Epithelial cell of prostate (primary cell): ENCODE data around the gene TEX101.
"Not testable (repeated sequence)": the region's sequence is repeated elsewhere in the genome, so short reads cannot be mapped to it uniquely, and the experiment has no call there.

Source experiments
- DNase-seq: peaks from one replicate; pipeline ENCODE4 v3.0.0-alpha.2; 2011; ENCODE audit warnings: low read depth, low spot score
- H3K27ac ChIP-seq: fragments of 450-650 bp; 2 replicates; pipeline ENCODE4 v1.5.1; 2017; ENCODE audit warnings: mild to moderate bottlenecking

Gene TEX101

DNA sequence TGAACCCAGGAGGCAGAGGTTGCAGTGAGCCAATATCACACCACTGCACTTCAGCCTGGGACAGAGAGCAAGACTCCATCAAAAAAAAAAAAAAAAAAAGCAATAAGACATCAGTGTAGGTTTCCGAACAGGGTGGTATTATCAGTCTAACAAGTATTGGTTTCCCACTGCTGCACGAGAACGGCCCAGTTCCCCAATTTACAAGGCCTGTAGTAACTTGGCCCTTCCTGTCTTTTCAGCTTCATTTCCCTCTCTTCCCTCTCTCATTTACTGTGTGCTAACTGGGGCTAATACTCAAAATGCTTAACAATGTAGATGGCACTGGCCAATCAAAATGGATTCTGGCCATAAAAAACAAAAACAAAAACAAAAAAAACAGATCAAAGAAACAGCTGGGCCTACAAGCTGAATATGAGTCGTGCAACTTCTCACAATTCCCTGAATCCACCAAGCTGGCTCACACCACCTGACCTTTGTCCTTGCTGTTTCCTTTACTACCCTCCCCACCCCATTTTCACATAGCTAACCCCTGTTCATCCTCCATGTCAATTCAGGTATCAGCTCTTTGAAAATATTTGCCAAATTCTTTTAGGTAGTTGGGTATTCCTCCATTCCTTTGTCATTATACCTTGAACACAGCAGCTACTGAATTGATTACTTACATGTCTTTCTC lies 2.4 kb downstream of the TEX101 start:
- H3K27ac ChIP-seq = no peak overlapping the region
- no peak for DNase-seq

DNA sequence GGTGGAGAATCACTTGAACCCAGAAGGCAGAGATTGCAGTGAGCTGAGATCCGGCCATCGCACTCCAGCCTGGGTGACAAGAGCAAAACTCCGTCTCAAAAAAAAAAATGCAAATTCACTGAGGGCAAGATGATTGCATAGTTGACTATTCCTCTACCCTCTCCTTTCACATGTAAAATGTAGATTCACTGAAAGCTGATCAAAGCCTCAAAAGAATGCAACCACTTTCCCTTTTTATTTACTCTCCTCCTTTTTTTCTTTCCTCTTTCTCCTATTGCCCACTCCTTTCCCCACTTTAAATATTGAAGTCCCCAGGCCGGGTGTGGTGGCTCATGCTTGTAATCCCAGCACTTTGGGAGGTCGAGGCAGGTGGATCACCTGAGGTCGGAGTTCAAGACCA lies 6.3 kb downstream of the TEX101 start:
- H3K27ac ChIP-seq = no peak overlapping the region
- no peak for DNase-seq

- H3K27ac ChIP-seq = no peak overlapping the region
- DNase-seq = no peak
Observed at GRCh38 chr19:43422000-43422688, 7.5 kb downstream of the TEX101 start.

GRCh38 chr19:43422689-43423066 lies 8.0 kb downstream of the TEX101 start:
- DNase-seq = no peak
- no peak overlapping the region for H3K27ac ChIP-seq

- DNase-seq = no peak
- H3K27ac ChIP-seq = no peak overlapping the region
Observed at GRCh38 chr19:43423779-43424178, 9.1 kb downstream of the TEX101 start.

DNA sequence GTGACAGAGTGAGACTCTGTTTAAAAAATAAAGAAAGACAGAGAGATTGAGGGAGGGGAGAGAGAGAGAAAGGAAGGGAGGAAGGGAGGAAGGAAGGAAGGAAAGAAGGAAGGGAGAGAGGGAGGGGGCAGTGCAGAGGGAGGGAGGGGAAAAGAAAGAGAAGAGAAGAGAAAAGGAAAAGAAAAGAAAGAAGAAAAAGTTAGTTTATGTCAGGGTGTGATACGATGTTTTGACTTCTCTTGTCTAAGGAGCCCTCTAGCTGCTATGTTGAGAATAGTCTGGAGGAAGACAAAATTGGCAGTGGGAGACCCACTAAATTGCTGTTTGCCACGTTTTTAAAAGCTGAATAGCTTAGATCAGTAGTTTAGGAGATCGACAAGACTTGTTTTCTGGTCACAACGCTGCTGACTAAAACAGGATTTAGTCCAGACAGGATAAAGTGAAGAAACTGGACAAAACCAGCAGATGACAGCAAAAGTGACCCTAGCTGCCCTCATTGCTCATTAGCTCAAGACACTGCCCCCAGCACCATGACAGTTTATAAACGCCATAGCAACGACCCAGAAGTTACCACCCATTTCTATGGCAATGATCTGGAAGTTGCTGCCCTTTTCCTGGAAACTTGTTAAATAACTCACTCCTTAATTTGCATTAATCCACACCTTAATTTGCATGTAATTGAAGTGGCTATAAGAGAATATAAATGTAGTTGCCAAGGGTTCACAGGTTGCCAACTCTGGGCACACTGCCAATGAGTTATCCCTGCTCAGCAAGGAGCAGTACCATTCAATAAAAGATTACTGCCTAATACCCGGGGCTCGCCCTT lies 11.1 kb downstream of the TEX101 start:
- no peak overlapping the region for H3K27ac ChIP-seq
- no peak for DNase-seq

- DNase-seq = no peak
- H3K27ac ChIP-seq = no peak overlapping the region
Observed at GRCh38 chr19:43429395-43429794, 14.7 kb downstream of the TEX101 start.

- no peak for DNase-seq
- no peak overlapping the region for H3K27ac ChIP-seq
Observed at GRCh38 chr19:43430142-43430710, 15.5 kb downstream of the TEX101 start.

DNA sequence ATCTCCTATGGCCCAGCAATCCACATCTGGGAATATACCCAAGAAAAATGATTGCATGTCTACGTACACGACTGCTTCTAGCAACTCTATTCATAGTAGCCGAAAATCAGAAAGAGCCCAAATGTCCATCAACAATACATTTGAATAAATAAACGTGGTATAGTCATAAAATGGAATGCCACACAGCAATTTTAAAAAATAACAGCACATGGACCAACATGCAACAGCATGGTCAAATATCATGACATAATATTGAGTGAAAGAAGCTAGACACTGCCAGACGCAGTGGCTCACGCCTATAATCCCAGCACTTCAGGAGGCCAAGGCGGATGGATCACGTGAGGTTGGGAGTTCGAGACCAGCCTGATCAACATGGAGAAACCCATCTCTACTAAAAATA lies 16.3 kb downstream of the TEX101 start:
- no peak for DNase-seq
- no peak overlapping the region for H3K27ac ChIP-seq

- no peak for DNase-seq
- no peak overlapping the region for H3K27ac ChIP-seq
Observed at GRCh38 chr19:43433358-43433673, 18.6 kb downstream of the TEX101 start.

DNA sequence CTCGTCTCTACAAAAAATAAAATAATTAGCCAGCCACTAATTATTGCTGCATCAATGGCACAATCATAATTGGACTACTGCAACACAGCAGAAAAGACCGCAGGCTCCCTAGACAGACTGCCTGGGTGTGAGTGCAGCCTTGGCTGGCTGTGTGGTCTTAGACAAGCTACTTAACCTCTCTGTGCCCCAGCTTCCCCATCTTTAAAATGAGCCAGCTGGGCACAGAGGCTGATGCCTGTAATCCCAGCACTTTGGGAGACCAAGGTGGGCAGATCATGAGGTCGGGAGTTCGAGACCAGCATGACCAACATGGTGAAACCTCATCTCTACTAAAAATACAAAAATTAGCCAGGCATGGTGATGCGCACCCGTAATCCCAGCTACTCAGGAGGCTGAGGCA lies 19.0 kb downstream of the TEX101 start:
- no peak for DNase-seq
- H3K27ac ChIP-seq = no peak overlapping the region

DNA sequence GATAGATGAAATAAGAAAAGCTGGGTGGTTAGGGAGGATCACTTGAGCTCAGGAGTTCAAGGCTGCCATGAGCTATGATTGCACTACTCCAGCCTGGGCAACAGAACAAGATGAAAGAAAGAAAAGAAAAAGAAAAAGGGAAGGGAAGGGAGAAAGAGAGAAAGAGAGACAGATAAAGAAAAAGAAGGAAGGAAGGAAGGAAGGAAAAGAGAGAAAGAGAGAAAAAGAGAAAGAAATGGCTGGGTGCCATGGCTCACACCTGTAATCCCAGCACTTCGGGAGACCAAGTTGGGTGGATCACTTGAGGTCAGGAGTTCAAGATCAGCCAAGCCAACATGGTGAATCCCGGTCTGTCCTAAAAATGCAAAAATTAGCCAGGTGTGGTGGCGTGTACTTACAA lies 21.1 kb downstream of the TEX101 start:
- H3K27ac ChIP-seq = no peak overlapping the region
- no peak for DNase-seq

- H3K27ac ChIP-seq, DNase-seq: not testable (repeated sequence)
Observed at GRCh38 chr19:43437284-43437683, 22.6 kb downstream of the TEX101 start.

DNA sequence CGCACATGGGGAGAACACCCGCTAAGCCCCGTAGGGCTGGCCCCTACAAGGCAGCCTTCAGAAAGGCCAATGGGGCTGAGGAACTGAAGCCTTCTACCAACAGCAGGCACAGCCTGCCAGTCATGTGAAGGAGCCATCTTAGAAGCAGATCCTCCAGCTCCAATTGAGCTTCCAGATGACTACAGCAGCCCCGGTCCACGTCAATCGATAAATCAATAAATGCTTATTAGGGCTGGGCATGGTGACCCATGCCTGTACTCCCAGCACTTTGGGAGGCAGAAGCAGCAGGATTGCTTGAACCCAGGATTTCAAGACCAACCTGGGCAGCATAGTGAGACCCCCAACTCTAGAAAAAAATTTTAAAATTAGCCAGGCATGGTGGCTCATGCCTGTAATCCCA lies 23.0 kb downstream of the TEX101 start:
- H3K27ac ChIP-seq = peak overlapping the region; percentile 76
- DNase-seq = no peak

GRCh38 chr19:43438291-43439031 lies 23.8 kb downstream of the TEX101 start:
- DNase-seq = no peak
- H3K27ac ChIP-seq = peak overlapping the region; percentile 76

DNA sequence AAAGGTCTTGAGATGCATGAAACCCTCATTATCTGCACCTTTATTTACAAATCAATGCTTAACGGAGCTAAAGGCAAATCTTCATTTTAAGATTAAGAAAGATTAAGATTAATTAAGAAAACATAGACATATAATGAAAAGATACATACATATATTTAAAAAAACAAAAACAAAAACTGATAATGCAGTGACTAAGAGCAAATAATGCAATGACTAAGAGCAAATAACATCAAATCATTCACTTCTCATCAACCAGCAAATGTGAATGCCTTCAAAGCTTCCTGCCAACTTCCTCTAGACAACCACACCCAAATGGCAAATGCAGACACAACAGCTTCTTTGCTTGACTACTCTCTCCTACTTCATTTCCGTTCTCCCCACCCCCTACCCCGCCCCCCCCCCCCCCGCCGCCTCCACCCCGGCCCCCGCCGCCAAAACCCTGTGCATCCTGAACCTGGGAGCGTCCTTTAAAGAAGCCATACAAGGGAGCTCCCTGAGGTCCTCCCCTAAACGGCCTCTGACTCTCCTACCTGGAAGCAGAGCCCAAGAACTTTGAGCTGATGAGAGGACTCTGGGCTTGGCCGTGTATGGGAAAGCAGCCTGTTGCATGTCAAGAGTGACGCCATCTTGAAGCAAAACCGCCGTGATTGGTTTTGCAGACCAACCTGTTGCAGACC lies 24.5 kb downstream of the TEX101 start:
- peak; percentile 92 for DNase-seq
- H3K27ac ChIP-seq = peak overlapping the region; percentile 76

DNA sequence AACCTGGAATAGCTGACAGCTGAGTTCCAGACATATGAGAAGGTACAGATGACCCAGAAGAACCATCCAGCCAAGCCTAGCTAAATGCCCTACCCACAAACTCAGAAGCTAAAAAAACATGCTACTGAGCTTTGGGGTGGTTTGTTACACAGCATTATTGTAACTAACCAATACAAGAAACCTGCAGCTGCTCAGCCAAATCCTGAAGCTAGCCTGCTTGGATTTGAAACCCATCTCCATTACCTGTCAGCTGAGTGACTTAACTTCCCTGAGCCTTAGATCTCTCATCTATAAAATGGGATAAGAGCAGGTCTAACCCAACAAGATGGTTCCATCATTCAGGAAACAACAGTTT lies 25.0 kb downstream of the TEX101 start:
- DNase-seq = no peak
- H3K27ac ChIP-seq = peak overlapping the region; percentile 76

- no peak overlapping the region for H3K27ac ChIP-seq
- DNase-seq = no peak
Observed at GRCh38 chr19:43441716-43442115, 27.0 kb downstream of the TEX101 start.

DNA sequence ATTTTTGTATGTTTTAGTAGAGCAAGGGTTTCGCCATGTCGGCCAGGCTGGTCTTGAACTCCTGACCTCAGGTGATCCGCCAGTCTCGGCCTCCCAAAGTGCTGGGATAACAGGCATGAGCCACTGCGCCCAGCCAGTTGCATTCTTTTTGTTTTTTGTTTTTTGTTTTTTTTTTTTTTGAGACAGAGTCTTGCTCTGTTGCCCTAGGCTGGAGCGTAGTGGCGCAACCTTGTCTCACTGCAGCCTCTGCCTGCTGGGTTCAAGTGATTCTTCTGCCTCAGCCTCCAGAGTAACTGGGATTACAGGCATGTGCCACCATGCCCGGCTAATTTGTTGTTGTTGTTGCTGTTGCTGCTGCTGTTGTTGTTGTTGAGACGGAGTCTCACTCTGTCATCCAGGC lies 29.4 kb downstream of the TEX101 start:
- not testable (repeated sequence) for DNase-seq, H3K27ac ChIP-seq
